Astrocyte (in vitro differentiated cells and primary cell): ENCODE measurements around the gene ATAD2B.

Experiments used
- CTCF ChIP-seq: IDR thresholded peaks from 2 replicates; pipeline ENCODE4 v1.5.1; 2011; ENCODE audit warnings: low read depth, mild to moderate bottlenecking, inconsistent platforms, low read length, moderate library complexity; ENCODE audit not compliant: insufficient read depth
- EZH2 ChIP-seq: IDR thresholded peaks from 2 replicates; pipeline ENCODE4 v1.6.1; 2012; ENCODE audit warnings: mild to moderate bottlenecking, low read length, inconsistent platforms; ENCODE audit not compliant: insufficient read depth

DNA sequence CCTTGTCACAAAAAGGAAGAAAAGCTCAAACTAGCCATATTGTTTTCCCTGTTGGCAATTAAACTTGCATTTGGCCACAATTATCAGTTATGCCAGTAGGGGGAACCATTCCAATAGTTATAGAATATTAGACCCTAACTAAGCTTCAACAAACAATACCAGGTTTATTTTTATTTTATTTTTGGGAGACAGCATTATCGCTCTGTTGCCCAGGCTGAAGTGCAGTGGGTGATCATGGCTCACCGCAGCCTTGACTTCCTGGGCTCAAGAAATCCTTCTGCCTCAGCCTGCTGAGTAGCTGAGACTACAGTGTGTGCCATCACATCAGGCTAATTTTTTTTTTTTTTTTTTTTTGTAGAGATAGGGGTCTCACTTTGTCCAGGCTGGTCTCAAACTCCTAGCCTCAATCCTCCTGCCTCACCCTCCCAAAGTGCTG lies 102.1 kb downstream of the ATAD2B start:
- TF ChIP-seq CTCF (peak; percentile 77), EZH2 (no peak)
